HepG2 (cell line): ENCODE data around the gene NRK. TPM values are rescaled to one million over a fixed set of nuclear protein-coding genes. Genes with fewer than 3 reads are reported as not detected.

Experiments
- ATAC-seq: fragments of 200-7000 bp; cut with Tn5 transposase; 3 replicates; pipeline ENCODE4 v1.9.1; 2020; ENCODE audit warnings: mild to moderate bottlenecking, moderate library complexity
- BruUV-seq: library from RNA; stranded (reverse); fragments of 400-500 nt; replicated peaks from 2 replicates; lab custom pipeline; 2021; lab: Mats Ljungman, UMichigan
- CTCF ChIA-PET: fragments of 300-600 bp; formaldehyde crosslinking; extraction: SDS; loops from one replicate; lab custom pipeline; 2021; ENCODE audit warnings: low total read pairs, inconsistent platforms, low intra/inter-chr PET ratio; lab: Yijun Ruan, JAX
- POLR2A ChIA-PET: fragments of 350-600 bp; sonication (Branson Sonifier 250); formaldehyde crosslinking; loops from one replicate; lab custom pipeline; 2020; ENCODE audit warnings: antibody characterized with exemption, inconsistent platforms; lab: Yijun Ruan, JAX
- DNase-seq: peaks from one replicate; pipeline ENCODE4 v3.0.0-alpha.2; 2015; ENCODE audit warnings: low spot score
- FAIRE-seq: peaks from 3 replicates; lab custom pipeline; 2011; peaks lifted over from hg19 to GRCh38; lab: Jason Lieb, UNC
- H2AFZ ChIP-seq: one replicate; pipeline ENCODE4 v1.6.1; 2011; ENCODE audit warnings: low read length, inconsistent platforms
- H3K27ac ChIP-seq: fragments of 300-600 bp; 3 replicates; pipeline ENCODE4 v1.8.0; 2011; ENCODE audit warnings: mixed run types, mild to moderate bottlenecking, mixed read lengths, low read length, inconsistent platforms; ENCODE audit not compliant: insufficient read depth; ENCODE audit errors: extremely low read length
- H3K27me3 ChIP-seq, 2 experiments: fragments of 200-600 bp in 1 of 2; 2 replicates in 1 of 2; 3 replicates in 1 of 2; pipeline versions ENCODE4 v1.6.0 to v1.8.0; 2011; ENCODE audit warnings: low read length in 2 of 2, mild to moderate bottlenecking in 2 of 2, moderate library complexity in 2 of 2, inconsistent platforms in 1 of 2; ENCODE audit not compliant: insufficient read depth in 2 of 2, control insufficient read depth in 1 of 2
- H3K36me3 ChIP-seq, 2 experiments: fragments of 200-600 bp in 1 of 2; replicated peaks in 1 of 2; 2 replicates in 1 of 2; 3 replicates in 1 of 2; pipeline versions ENCODE4 v1.5.1 to v1.8.0; 2011; ENCODE audit warnings: low read length in 2 of 2, inconsistent platforms in 1 of 2; ENCODE audit not compliant: insufficient read depth in 2 of 2, control insufficient read depth in 1 of 2
- H3K4me1 ChIP-seq: 2 replicates; pipeline ENCODE4 v1.5.1; 2012; ENCODE audit warnings: low read length, inconsistent platforms; ENCODE audit not compliant: insufficient read depth
- H3K4me2 ChIP-seq: 2 replicates; pipeline ENCODE4 v1.6.0; 2011; ENCODE audit warnings: low read depth, low read length, inconsistent platforms
- H3K4me3 ChIP-seq, 3 experiments: fragments of 200-600 bp in 1 of 3; sonication (generic), shearing (Covaris generic) in 1 of 3; replicated peaks in 1 of 3; 2 replicates each; pipeline ENCODE4 v1.5.1; 2011 to 2016; ENCODE audit warnings: low read length in 3 of 3, inconsistent platforms in 2 of 3, low read depth in 2 of 3, mild to moderate bottlenecking in 2 of 3, control low read depth in 1 of 3, mixed read lengths in 1 of 3; ENCODE audit not compliant: insufficient read depth in 1 of 3
- H3K79me2 ChIP-seq: one replicate; pipeline ENCODE4 v1.6.1; 2011; ENCODE audit warnings: low read length, inconsistent platforms; ENCODE audit not compliant: insufficient read depth
- H3K9ac ChIP-seq: 2 replicates; pipeline ENCODE4 v1.6.0; 2011; ENCODE audit warnings: mild to moderate bottlenecking, low read depth, low read length, inconsistent platforms; ENCODE audit not compliant: insufficient read depth
- H3K9me3 ChIP-seq: 2 replicates; pipeline ENCODE4 v1.5.1; 2012; ENCODE audit warnings: mild to moderate bottlenecking, low read length
- H4K20me1 ChIP-seq: 2 replicates; pipeline ENCODE4 v1.6.0; 2011; ENCODE audit warnings: inconsistent platforms, mild to moderate bottlenecking, low read length, moderate library complexity; ENCODE audit not compliant: insufficient read depth
- ATF2 ChIP-seq: sonication (generic); formaldehyde crosslinking; IDR thresholded peaks from 2 replicates; pipeline ENCODE4 v1.4.0; 2020; ENCODE audit warnings: missing genetic modification reagents
- HNF4A ChIP-seq: sonication (generic); formaldehyde crosslinking; IDR thresholded peaks from 2 replicates; pipeline ENCODE4 v1.4.0; 2020; ENCODE audit warnings: missing genetic modification reagents
- LBX2 ChIP-seq: sonication (generic); formaldehyde crosslinking; IDR thresholded peaks from 2 replicates; pipeline ENCODE4 v1.5.0; 2020; ENCODE audit warnings: missing genetic modification reagents, mild to moderate bottlenecking, borderline replicate concordance
- PBX2 ChIP-seq: IDR thresholded peaks from 2 replicates; pipeline ENCODE4 v1.6.1; 2016; ENCODE audit warnings: control low read depth
- SAP130 ChIP-seq: IDR thresholded peaks from 2 replicates; pipeline ENCODE4 v1.6.1; 2016; ENCODE audit warnings: low read depth
- SRSF1 ChIP-seq: fragments of 200-400 bp; formaldehyde crosslinking; optimal IDR thresholded peaks from 2 replicates; pipeline ENCODE3; 2017; ENCODE audit warnings: mild to moderate bottlenecking, low read depth, low read length, moderate library complexity
- THAP7 ChIP-seq: sonication (generic); formaldehyde crosslinking; IDR thresholded peaks from 2 replicates; pipeline ENCODE4 v1.8.1; 2023; ENCODE audit warnings: mild to moderate bottlenecking, missing genetic modification reagents
- THAP9 ChIP-seq: sonication (generic); formaldehyde crosslinking; IDR thresholded peaks from 2 replicates; pipeline ENCODE4; 2020; ENCODE audit warnings: missing genetic modification reagents, mild to moderate bottlenecking, borderline replicate concordance
- ZBTB21 ChIP-seq: sonication (generic); formaldehyde crosslinking; IDR thresholded peaks from 2 replicates; pipeline ENCODE4 v1.4.0; 2020; ENCODE audit warnings: missing genetic modification reagents
- ZFP82 ChIP-seq: sonication (generic); formaldehyde crosslinking; IDR thresholded peaks from 2 replicates; pipeline ENCODE4 v1.5.1; 2020; ENCODE audit warnings: mild to moderate bottlenecking, missing genetic modification reagents, borderline replicate concordance
- ZNF260 ChIP-seq: sonication (generic); formaldehyde crosslinking; IDR thresholded peaks from 2 replicates; pipeline ENCODE4 v1.4.0; 2020; ENCODE audit warnings: missing genetic modification reagents, low read depth, mild to moderate bottlenecking, borderline replicate concordance
- WGBS: methylation state at CpG from one replicate; pipeline ENCODE4 v1.1.6; 2017; ENCODE audit warnings: low lambda C conversion rate; 5-methylcytosine and 5-hydroxymethylcytosine counted together
- in situ Hi-C: cut with HindIII; loops from 2 replicates; pipeline ENCODE4 v1.10.0; 2017; ENCODE audit warnings: low pct_unique_long_range_greater_than_20kb; ENCODE audit not compliant: extremely low pct_ligation_motif_present
- intact Hi-C: fragments of 100-400 bp; cut with micrococcal nuclease; formaldehyde crosslinking; loops from one replicate; pipeline ENCODE4 v1.10.0; 2022; ENCODE audit not compliant: unreplicated experiment
- polyA plus RNA-seq, 8 experiments: library from polyadenylated mRNA; depleted of rRNA in 3 of 8; stranded (reverse) in 7 of 8; unstranded in 1 of 8; fragments of >200 nt; fragmentation: Illumina TruSeq in 4 of 8; extraction: Trizol in 4 of 8; gene quantifications; 2 replicates each; pipeline versions ENCODE4 v1.2.1 to v1.2.3, GENCODE V29; 2011 to 2016; ENCODE audit warnings: low read depth in 4 of 8, missing spikeins in 1 of 8, mixed read lengths in 1 of 8; ENCODE audit not compliant: insufficient read depth in 1 of 8
- total RNA-seq, 5 experiments: library from RNA; depleted of rRNA; stranded (reverse); fragments of >200 nt; fragmentation: Illumina TruSeq; extraction: Trizol; gene quantifications; 2 replicates each; pipeline ENCODE4 v1.2.3, GENCODE V29; 2016; ENCODE audit warnings: low read depth in 1 of 5

Gene NRK
- total and polyA plus RNA-seq, 2 of the 13 experiments (the other 11 are each of a cell fraction or from before 2014, with no cell fraction given), result not detected

GRCh38 chrX:105865709-105866108 lies 43.4 kb downstream of the NRK start:
- Histone ChIP-seq H2AFZ (no peak overlapping the region), H3K4me3 (no peak overlapping the region), H3K27ac (no peak overlapping the region), H3K4me2 (no peak overlapping the region), H3K4me1 (no peaks in the 10 kb centered on the region), H3K27me3 (no peaks in the 10 kb centered on the region), H3K79me2 (no peaks in the 10 kb centered on the region), H3K36me3 (no peaks in the 10 kb centered on the region), H4K20me1 (no peaks in the 10 kb centered on the region), H3K9ac (no peak overlapping the region), H3K9me3 (no peaks in the 10 kb centered on the region)
- BruUV-seq, result no TSS peak
- ATAC-seq (no peak), FAIRE-seq (no peak), DNase-seq (no peak)
- in situ Hi-C loops, result no loop called here
- 1% methylated on average over 3 of the region's 3 CpGs for WGBS
- intact Hi-C loops, result no loop called here
- ChIA-PET POLR2A (no interaction called here), CTCF (no interaction called here)
- TF ChIP-seq HNF4A (CRISPR knock-in tag) (no peak), THAP7 (CRISPR knock-in tag) (no peak), ZBTB21 (CRISPR knock-in tag) (no peak)

- Histone ChIP-seq H3K79me2 (no peaks in the 10 kb centered on the region), H3K4me3 (no peak overlapping the region), H3K4me1 (no peaks in the 10 kb centered on the region), H4K20me1 (no peaks in the 10 kb centered on the region), H2AFZ (no peak overlapping the region), H3K9ac (no peak overlapping the region), H3K4me2 (no peak overlapping the region), H3K27me3 (no peaks in the 10 kb centered on the region), H3K27ac (no peak overlapping the region), H3K9me3 (no peaks in the 10 kb centered on the region), H3K36me3 (no peaks in the 10 kb centered on the region)
- in situ Hi-C loops, result no loop called here
- DNase-seq (no peak), FAIRE-seq (no peak), ATAC-seq (no peak)
- no TSS peak for BruUV-seq
- intact Hi-C loops, result no loop called here
- ChIA-PET CTCF (no interaction called here), POLR2A (no interaction called here)
- 0% methylated on average over 1 of the region's 1 CpG for WGBS
- TF ChIP-seq SRSF1, result no peak
- no peak for TF ChIP-seq PBX2 (CRISPR knock-in tag)
- TF ChIP-seq ZFP82 (CRISPR knock-in tag), result no peak
- no peak for TF ChIP-seq ATF2 (CRISPR knock-in tag)
- TF ChIP-seq HNF4A (CRISPR knock-in tag), result no peak
- TF ChIP-seq SAP130 (CRISPR knock-in tag), result no peak
- no peak for TF ChIP-seq ZNF260 (CRISPR knock-in tag)
- no peak for TF ChIP-seq THAP9 (CRISPR knock-in tag)
- TF ChIP-seq LBX2 (CRISPR knock-in tag), result no peak
Observed at GRCh38 chrX:105869701-105870100, 47.4 kb downstream of the NRK start.
